ENCODE measurements around the gene FRS2.

FRS2 gene

GRCh38 chr12:69502345-69503081, 32.3 kb downstream of the FRS2 start:
- TF ChIP-seq CTCF (conservative IDR thresholded peaks at IDR 0.05; ENCODE audit: low read depth), result no peak
- CTCF ChIA-PET, result no interaction called here
- DNase-seq (ENCODE audit: low spot score), result peak; percentile 64
- POLR2A ChIA-PET (ENCODE audit: low non-redundant PET), result no interaction called here
- H3K27ac ChIP-seq, result peak overlapping the region; percentile 71

- POLR2A ChIA-PET (ENCODE audit: low non-redundant PET), result no interaction called here
- no peak for DNase-seq (ENCODE audit: low spot score)
- no peak for TF ChIP-seq CTCF (conservative IDR thresholded peaks at IDR 0.05; ENCODE audit: low read depth)
- CTCF ChIA-PET, result no interaction called here
- no peak overlapping the region for H3K27ac ChIP-seq
These were observed 37.9 kb downstream of the FRS2 start for GRCh38 chr12:69508091-69508490.

- no peak for DNase-seq (ENCODE audit: low spot score)
- ChIA-PET POLR2A (ENCODE audit: low non-redundant PET) (no interaction called here), CTCF (no interaction called here)
- H3K27ac ChIP-seq, result no peak overlapping the region
- no peak for TF ChIP-seq CTCF (conservative IDR thresholded peaks at IDR 0.05; ENCODE audit: low read depth)
These were observed 38.4 kb downstream of the FRS2 start for GRCh38 chr12:69508621-69509020.

- DNase-seq (ENCODE audit: low spot score), result no peak
- CTCF ChIA-PET, result interaction anchor here (0.6 kb wide), 1 partner anchor 258 kb away, joined by 3 read pairs; no protein-coding TSS in a partner anchor
- H3K27ac ChIP-seq, result no peak overlapping the region
- POLR2A ChIA-PET (ENCODE audit: low non-redundant PET), result no interaction called here
- no peak for TF ChIP-seq CTCF (conservative IDR thresholded peaks at IDR 0.05; ENCODE audit: low read depth)
These were observed 39.1 kb downstream of the FRS2 start for GRCh38 chr12:69509308-69509736.

GRCh38 chr12:69509904-69510827, 40.0 kb downstream of the FRS2 start:
- TF ChIP-seq CTCF (conservative IDR thresholded peaks at IDR 0.05; ENCODE audit: low read depth), result no peak
- no peak overlapping the region for H3K27ac ChIP-seq
- CTCF ChIA-PET, result interaction anchor here (0.6 to 0.7 kb wide), 2 partner anchors 254 to 257 kb away, joined by 3 to 8 read pairs; no protein-coding TSS in a partner anchor
- DNase-seq (ENCODE audit: low spot score), result no peak
- POLR2A ChIA-PET (ENCODE audit: low non-redundant PET), result no interaction called here

GRCh38 chr12:69511016-69511415, 40.8 kb downstream of the FRS2 start:
- no peak for DNase-seq (ENCODE audit: low spot score)
- POLR2A ChIA-PET (ENCODE audit: low non-redundant PET), result no interaction called here
- H3K27ac ChIP-seq, result no peak overlapping the region
- TF ChIP-seq CTCF (conservative IDR thresholded peaks at IDR 0.05; ENCODE audit: low read depth), result no peak
- CTCF ChIA-PET, result no interaction called here

All from RWPE1 (cell line).